Ureter (tissue), 1 donor: ENCODE measurements around the gene CMTM4. TPM values are rescaled to one million over a fixed set of nuclear protein-coding genes. Genes with fewer than 3 reads are reported as not detected.
"Not testable (repeated sequence)": the region's sequence is repeated elsewhere in the genome, so short reads cannot be mapped to it uniquely, and the experiment has no call there.

ENCODE experiments used
- DNase-seq: peaks from one replicate; pipeline ENCODE4 v3.0.0-alpha.2; 2020; ENCODE audit warnings: low spot score
- total RNA-seq: library from RNA; stranded (reverse); gene quantifications from one replicate; pipeline ENCODE4 v1.2.4, GENCODE V29; 2023
- donor health status: DM: yes; HTN: yes; CAD: no.

CMTM4 gene
- total RNA-seq, 1 donor from 2014 or later: 31.6 TPM

GRCh38 chr16:66641387-66641786, 55.2 kb downstream of the CMTM4 start:
- DNase-seq: no peak

GRCh38 chr16:66640724-66641314, 55.7 kb downstream of the CMTM4 start:
- DNase-seq: no peak

GRCh38 chr16:66639091-66639885, 57.3 kb downstream of the CMTM4 start:
- DNase-seq: no peak

- DNase-seq: no peak
These were observed 58.7 kb downstream of the CMTM4 start for GRCh38 chr16:66637806-66638205.

- DNase-seq: no peak
These were observed 60.3 kb downstream of the CMTM4 start for GRCh38 chr16:66636199-66636598.

GRCh38 chr16:66635406-66635805, 61.1 kb downstream of the CMTM4 start:
- no peak for DNase-seq

- DNase-seq: no peak
These were observed 61.9 kb downstream of the CMTM4 start for GRCh38 chr16:66634527-66635196.

GRCh38 chr16:66631558-66631957, 65.0 kb downstream of the CMTM4 start:
- not testable (repeated sequence) for DNase-seq

- DNase-seq: not testable (repeated sequence)
These were observed 65.8 kb downstream of the CMTM4 start for GRCh38 chr16:66630561-66631260.

GRCh38 chr16:66629856-66630255, 66.7 kb downstream of the CMTM4 start:
- no peak for DNase-seq

- not testable (repeated sequence) for DNase-seq
These were observed 68.7 kb downstream of the CMTM4 start for GRCh38 chr16:66627611-66628378.

GRCh38 chr16:66623755-66624154, 72.8 kb downstream of the CMTM4 start:
- no peak for DNase-seq

- no peak for DNase-seq
These were observed 73.7 kb downstream of the CMTM4 start for GRCh38 chr16:66622863-66623262.

- DNase-seq: no peak
These were observed 74.6 kb downstream of the CMTM4 start for GRCh38 chr16:66621973-66622372.

- no peak for DNase-seq
These were observed 76.1 kb downstream of the CMTM4 start for GRCh38 chr16:66620429-66620795.

- no peak for DNase-seq
These were observed 76.8 kb downstream of the CMTM4 start for GRCh38 chr16:66619534-66620428.

- DNase-seq: no peak
These were observed 77.8 kb downstream of the CMTM4 start for GRCh38 chr16:66618588-66619375.

- DNase-seq: no peak
These were observed 78.8 kb downstream of the CMTM4 start for GRCh38 chr16:66617728-66618127.

- no peak for DNase-seq
These were observed 79.5 kb downstream of the CMTM4 start for GRCh38 chr16:66617010-66617434.

- no peak for DNase-seq
These were observed 80.0 kb downstream of the CMTM4 start for GRCh38 chr16:66616592-66616991.
